Measurements from ENCODE around the gene NMNAT1.
"Not testable (repeated sequence)": the region's sequence is repeated elsewhere in the genome, so short reads cannot be mapped to it uniquely, and the experiment has no call there.

Gene NMNAT1

GRCh38 chr1:10014016-10014415, 70.7 kb downstream of the NMNAT1 start:
- TF ChIP-seq, protein P1, sequence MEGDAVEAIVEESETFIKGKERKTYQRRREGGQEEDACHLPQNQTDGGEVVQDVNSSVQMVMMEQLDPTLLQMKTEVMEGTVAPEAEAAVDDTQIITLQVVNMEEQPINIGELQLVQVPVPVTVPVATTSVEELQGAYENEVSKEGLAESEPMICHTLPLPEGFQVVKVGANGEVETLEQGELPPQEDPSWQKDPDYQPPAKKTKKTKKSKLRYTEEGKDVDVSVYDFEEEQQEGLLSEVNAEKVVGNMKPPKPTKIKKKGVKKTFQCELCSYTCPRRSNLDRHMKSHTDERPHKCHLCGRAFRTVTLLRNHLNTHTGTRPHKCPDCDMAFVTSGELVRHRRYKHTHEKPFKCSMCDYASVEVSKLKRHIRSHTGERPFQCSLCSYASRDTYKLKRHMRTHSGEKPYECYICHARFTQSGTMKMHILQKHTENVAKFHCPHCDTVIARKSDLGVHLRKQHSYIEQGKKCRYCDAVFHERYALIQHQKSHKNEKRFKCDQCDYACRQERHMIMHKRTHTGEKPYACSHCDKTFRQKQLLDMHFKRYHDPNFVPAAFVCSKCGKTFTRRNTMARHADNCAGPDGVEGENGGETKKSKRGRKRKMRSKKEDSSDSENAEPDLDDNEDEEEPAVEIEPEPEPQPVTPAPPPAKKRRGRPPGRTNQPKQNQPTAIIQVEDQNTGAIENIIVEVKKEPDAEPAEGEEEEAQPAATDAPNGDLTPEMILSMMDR (IDR thresholded peaks at IDR 0.05; ENCODE audit: low read depth, low read length, missing control alignments), result no peak
- no peak overlapping the region for H3K4me3 ChIP-seq (ENCODE audit: low read depth, low read length)
- no peak for DNase-seq (ENCODE audit: low read depth)

DNA sequence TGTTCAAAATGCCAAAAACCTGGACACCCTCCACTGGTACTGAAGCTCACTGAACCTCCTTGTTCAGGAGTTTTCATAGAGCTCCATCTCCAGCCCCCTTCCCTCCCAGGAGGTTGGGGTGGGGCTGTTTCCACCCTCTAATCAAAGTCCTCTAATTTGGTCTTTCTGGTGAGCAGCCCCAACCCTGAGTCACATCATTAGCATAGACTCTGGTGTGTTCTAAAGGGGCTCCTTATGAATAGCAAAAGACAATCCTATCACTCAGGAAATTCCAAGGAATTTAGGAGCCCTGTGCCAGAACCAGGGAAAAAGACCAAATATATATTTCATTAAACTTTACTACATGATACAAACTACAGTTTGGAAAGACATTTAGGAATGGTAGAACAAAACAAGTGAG, 76.3 kb downstream of the NMNAT1 start:
- no peak for DNase-seq (ENCODE audit: low read depth)
- H3K4me3 ChIP-seq (ENCODE audit: low read depth, low read length), result no peak overlapping the region
- TF ChIP-seq, protein P1 (IDR thresholded peaks at IDR 0.05; ENCODE audit: low read depth, low read length, missing control alignments), result no peak

DNA sequence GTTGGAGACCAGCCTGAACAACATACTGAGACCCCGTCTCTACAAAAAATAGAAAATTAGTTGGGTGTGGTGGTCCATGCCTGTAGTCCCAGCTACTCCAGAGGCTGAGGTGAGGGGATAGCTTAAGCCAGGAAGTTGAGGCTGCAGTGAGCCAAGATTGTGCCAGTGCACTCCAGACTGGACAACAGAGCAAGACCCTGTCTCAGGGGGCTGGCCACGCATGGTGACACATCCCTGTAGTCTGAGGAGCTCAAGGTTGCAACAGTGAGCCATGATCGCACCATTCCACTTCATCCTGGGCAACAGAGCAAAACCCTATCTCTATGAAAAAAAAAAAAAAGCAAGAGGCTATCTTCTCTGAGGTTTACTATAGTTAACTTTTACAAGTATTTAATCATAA, 76.8 kb downstream of the NMNAT1 start:
- TF ChIP-seq, protein P1 (IDR thresholded peaks at IDR 0.05; ENCODE audit: low read depth, low read length, missing control alignments), result no peak
- no peak overlapping the region for H3K4me3 ChIP-seq (ENCODE audit: low read depth, low read length)
- DNase-seq (ENCODE audit: low read depth), result no peak

DNA sequence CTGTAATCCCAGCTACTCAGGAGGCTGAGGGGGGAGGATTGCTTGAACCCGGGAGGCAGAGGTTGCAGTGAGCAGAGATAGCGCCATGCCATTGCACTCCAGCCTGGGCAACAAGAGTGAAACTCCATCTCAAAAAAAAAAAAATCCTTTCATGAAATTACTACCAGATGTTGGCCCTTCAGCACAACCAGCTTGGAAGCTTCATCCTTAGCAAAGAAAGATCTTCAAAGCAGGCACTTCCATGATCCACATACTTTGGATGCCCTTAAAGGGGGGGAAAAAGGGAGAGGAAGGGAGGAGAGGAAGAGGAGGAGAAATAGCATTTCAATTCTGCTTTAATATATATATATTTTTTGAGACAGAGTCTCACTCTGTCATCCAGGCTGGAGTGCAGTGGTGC, 77.4 kb downstream of the NMNAT1 start:
- DNase-seq (ENCODE audit: low read depth); H3K4me3 ChIP-seq (ENCODE audit: low read depth, low read length): not testable (repeated sequence)

- not testable (repeated sequence) for DNase-seq (ENCODE audit: low read depth); H3K4me3 ChIP-seq (ENCODE audit: low read depth, low read length)
Measured at GRCh38 chr1:10021992-10022391, 78.7 kb downstream of the NMNAT1 start.

DNA sequence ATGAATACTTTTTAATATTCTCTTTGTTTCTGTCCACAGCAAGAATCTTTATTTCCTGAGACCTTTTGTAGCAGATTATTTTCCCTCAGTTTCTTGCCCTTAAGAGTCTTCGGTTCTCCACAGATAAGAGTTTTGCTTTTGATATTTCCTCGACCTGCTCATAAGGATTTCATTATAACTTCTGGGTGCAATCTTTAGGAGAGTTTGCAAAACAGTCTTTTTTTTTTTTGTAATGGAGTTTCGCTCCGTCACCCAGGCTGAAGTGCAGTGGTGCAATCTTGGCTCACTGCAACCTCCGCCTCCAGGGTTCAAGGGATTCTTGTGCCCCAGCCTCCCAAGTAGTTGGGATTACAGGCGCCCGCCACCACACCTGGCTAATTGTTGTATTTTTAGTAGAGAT, 79.4 kb downstream of the NMNAT1 start:
- DNase-seq (ENCODE audit: low read depth), result no peak
- no peak overlapping the region for H3K4me3 ChIP-seq (ENCODE audit: low read depth, low read length)
- TF ChIP-seq, protein P1 (IDR thresholded peaks at IDR 0.05; ENCODE audit: low read depth, low read length, missing control alignments), result no peak

GRCh38 chr1:10025354-10025753, 82.1 kb downstream of the NMNAT1 start:
- no peak overlapping the region for H3K4me3 ChIP-seq (ENCODE audit: low read depth, low read length)
- TF ChIP-seq, protein P1 (IDR thresholded peaks at IDR 0.05; ENCODE audit: low read depth, low read length, missing control alignments), result no peak
- DNase-seq (ENCODE audit: low read depth), result no peak

DNA sequence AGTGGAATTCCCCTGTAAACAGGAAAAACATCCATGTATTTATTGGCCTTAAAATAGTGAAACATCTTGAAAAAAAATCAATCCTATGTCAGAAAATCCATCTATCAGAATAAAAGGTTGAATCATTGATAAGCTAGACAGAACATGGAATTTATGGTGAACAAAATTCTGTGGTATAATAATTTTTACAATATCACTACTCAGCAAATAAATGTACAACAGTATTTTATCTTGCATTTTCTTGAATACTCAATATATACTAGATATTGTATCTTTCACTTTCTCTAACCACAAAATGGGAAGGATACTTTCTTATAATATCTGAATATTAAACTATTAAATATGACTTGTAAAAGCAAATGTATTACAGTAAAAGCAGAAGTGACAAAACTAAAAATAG, 83.8 kb downstream of the NMNAT1 start:
- H3K4me3 ChIP-seq (ENCODE audit: low read depth, low read length), result no peak overlapping the region
- TF ChIP-seq, protein P1 (IDR thresholded peaks at IDR 0.05; ENCODE audit: low read depth, low read length, missing control alignments), result no peak
- DNase-seq (ENCODE audit: low read depth), result no peak

DNA sequence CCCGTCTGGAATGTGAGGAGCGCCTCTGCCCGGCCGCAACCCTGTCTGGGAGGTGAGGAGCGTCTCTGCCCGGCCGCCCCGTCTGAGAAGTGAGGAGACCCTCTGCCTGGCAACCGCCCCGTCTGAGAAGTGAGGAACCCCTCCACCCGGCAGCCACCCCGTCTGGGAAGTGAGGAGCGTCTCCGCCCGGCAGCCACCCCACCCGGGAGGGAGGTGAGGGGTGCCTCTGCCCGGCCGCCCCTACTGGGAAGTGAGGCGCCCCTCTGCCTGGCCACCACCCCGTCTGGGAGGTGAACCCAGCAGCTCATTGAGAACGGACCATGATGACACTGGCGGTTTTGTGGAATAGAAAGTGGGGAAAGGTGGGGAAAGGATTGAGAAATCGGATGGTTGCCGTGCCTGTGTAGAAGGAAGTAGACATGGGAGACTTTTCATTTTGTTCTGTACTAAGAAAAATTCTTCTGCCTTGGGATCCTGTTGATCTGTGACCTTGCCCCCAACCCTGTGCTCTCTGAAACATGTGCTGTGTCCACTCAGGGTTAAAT, 85.8 kb downstream of the NMNAT1 start:
- not testable (repeated sequence) for DNase-seq (ENCODE audit: low read depth); H3K4me3 ChIP-seq (ENCODE audit: low read depth, low read length)

All from GM12864 (cell line).